GM23248 (cell line): Measurements from ENCODE around the gene COL15A1. TPM values are rescaled to one million over a fixed set of nuclear protein-coding genes. Genes with fewer than 3 reads are reported as not detected.

Source experiments
- DNase-seq: peaks from one replicate; pipeline ENCODE4 v3.0.0-alpha.2; 2015
- H2AFZ ChIP-seq: fragments of 200-600 bp; sonication (generic); 2 replicates; pipeline ENCODE4 v1.6.1; 2016; ENCODE audit warnings: antibody characterized with exemption
- H3F3A ChIP-seq: fragments of 200-600 bp; sonication (generic); 2 replicates; pipeline ENCODE4 v1.6.1; 2016; ENCODE audit warnings: mild to moderate bottlenecking, antibody characterized with exemption, mixed run types; ENCODE audit not compliant: insufficient read depth
- H3K27ac ChIP-seq: fragments of 200-600 bp; sonication (generic); 2 replicates; pipeline ENCODE4 v1.5.1; 2016; ENCODE audit warnings: mild to moderate bottlenecking
- H3K27me3 ChIP-seq: fragments of 200-600 bp; sonication (generic); replicated peaks from 2 replicates; pipeline ENCODE4 v1.6.1; 2016; ENCODE audit warnings: mild to moderate bottlenecking; ENCODE audit not compliant: insufficient read depth
- H3K36me3 ChIP-seq: fragments of 200-600 bp; sonication (generic); 2 replicates; pipeline ENCODE4 v1.6.1; 2016; ENCODE audit warnings: low read depth, mild to moderate bottlenecking
- H3K4me1 ChIP-seq: fragments of 200-600 bp; sonication (generic); 2 replicates; pipeline ENCODE4 v1.6.1; 2016; ENCODE audit warnings: mild to moderate bottlenecking; ENCODE audit not compliant: insufficient read depth
- H3K4me2 ChIP-seq: fragments of 200-600 bp; sonication (generic); one replicate; pipeline ENCODE4 v1.6.1; 2016; ENCODE audit warnings: mild to moderate bottlenecking; ENCODE audit not compliant: unreplicated experiment
- H3K4me3 ChIP-seq: fragments of 200-600 bp; sonication (generic); 2 replicates; pipeline ENCODE4 v1.5.1; 2016; ENCODE audit warnings: mild to moderate bottlenecking
- H3K79me2 ChIP-seq: fragments of 200-600 bp; sonication (generic); 2 replicates; pipeline ENCODE4 v1.6.1; 2016; ENCODE audit warnings: mild to moderate bottlenecking; ENCODE audit not compliant: insufficient read depth
- H3K9ac ChIP-seq: fragments of 200-600 bp; sonication (generic); 2 replicates; pipeline ENCODE4 v1.6.1; 2016; ENCODE audit warnings: mild to moderate bottlenecking
- H3K9me2 ChIP-seq: fragments of 200-600 bp; sonication (generic); 2 replicates; pipeline ENCODE4 v1.6.1; 2016; ENCODE audit warnings: mixed run types, mild to moderate bottlenecking, moderate library complexity; ENCODE audit not compliant: insufficient read depth
- H3K9me3 ChIP-seq: fragments of 200-600 bp; sonication (generic); one replicate; pipeline ENCODE4 v1.6.1; 2017; ENCODE audit warnings: low read depth
- H4K20me1 ChIP-seq: fragments of 200-600 bp; sonication (generic); 2 replicates; pipeline ENCODE4 v1.6.0; 2016; ENCODE audit not compliant: insufficient read depth
- EZH2 ChIP-seq: fragments of 200-600 bp; sonication (generic); IDR thresholded peaks from 2 replicates; pipeline ENCODE4 v1.6.1; 2018; ENCODE audit warnings: antibody characterized with exemption, mild to moderate bottlenecking; ENCODE audit not compliant: insufficient read depth, poor library complexity, severe bottlenecking
- EZH2phosphoT487 ChIP-seq: fragments of 200-600 bp; sonication (generic); IDR thresholded peaks from 2 replicates; pipeline ENCODE4 v1.6.1; 2018; ENCODE audit warnings: antibody characterized with exemption, moderate library complexity, mild to moderate bottlenecking, low read depth; ENCODE audit not compliant: insufficient read depth
- WGBS, 2 experiments: methylation state at CpG; one replicate each; pipeline ENCODE4 v1.1.6; 2015 to 2017; ENCODE audit warnings: low lambda C conversion rate in 2 of 2, low coverage in 1 of 2; ENCODE audit errors: missing lambda C conversion rate in 2 of 2; 5-methylcytosine and 5-hydroxymethylcytosine counted together
- in situ Hi-C: fragments of 300-500 bp; cut with MboI; formaldehyde crosslinking; loops from 2 replicates; pipeline ENCODE4 v1.15.0; 2020
- polyA plus RNA-seq: library from polyadenylated mRNA; unstranded; fragments of >200 nt; fragmentation: Nextera tagmentation; extraction: Ambion mirVana; gene quantifications from 2 replicates; pipeline ENCODE4 v1.2.1, GENCODE V29; 2016
- total RNA-seq: library from RNA; depleted of rRNA; stranded (reverse); fragments of >200 nt; shearing (Covaris generic); gene quantifications from 2 replicates; pipeline ENCODE4 v1.2.3, GENCODE V29; 2014

Gene COL15A1
- total and polyA plus RNA-seq, 2 experiments from 2014 or later, result 9.7 to 16.8 TPM

GRCh38 chr9:98931600-98932389 lies 11.9 kb upstream of the COL15A1 start:
- no peak for DNase-seq
- TF ChIP-seq EZH2 (no peak), EZH2phosphoT487 (no peak)
- Histone ChIP-seq H3F3A (no peaks in the 10 kb centered on the region), H3K9me2 (no peaks in the 10 kb centered on the region), H3K4me2 (no peak overlapping the region), H4K20me1 (no peaks in the 10 kb centered on the region), H2AFZ (no peak overlapping the region), H3K27me3 (no peaks in the 10 kb centered on the region; the same call in 1 of the 2 replicates), H3K4me3 (no peak overlapping the region), H3K36me3 (no peaks in the 10 kb centered on the region), H3K9me3 (no peaks in the 10 kb centered on the region), H3K9ac (no peak overlapping the region), H3K27ac (no peak overlapping the region), H3K4me1 (no peaks in the 10 kb centered on the region), H3K79me2 (no peaks in the 10 kb centered on the region)
- WGBS, 2 experiments, result 80 to 85% methylated on average over 8 of the region's 8 CpGs
- in situ Hi-C loops, result no loop called here

GRCh38 chr9:98933185-98933584 lies 10.5 kb upstream of the COL15A1 start:
- no peaks in the 10 kb centered on the region for H3K9me2 ChIP-seq
- H4K20me1 ChIP-seq, result no peaks in the 10 kb centered on the region
- no peaks in the 10 kb centered on the region for H3K4me1 ChIP-seq
- 92 to 94% methylated on average over 5 of the region's 5 CpGs for WGBS, 2 experiments
- H3K27me3 ChIP-seq, result no peaks in the 10 kb centered on the region; the same call in 1 of the 2 replicates
- no peak overlapping the region for H3K27ac ChIP-seq
- in situ Hi-C loops, result no loop called here
- TF ChIP-seq EZH2 (no peak), EZH2phosphoT487 (no peak)
- H3K9ac ChIP-seq, result no peak overlapping the region
- H2AFZ ChIP-seq, result no peak overlapping the region
- no peaks in the 10 kb centered on the region for H3K79me2 ChIP-seq
- no peak overlapping the region for H3K4me3 ChIP-seq
- H3K36me3 ChIP-seq, result no peaks in the 10 kb centered on the region
- H3K9me3 ChIP-seq, result no peaks in the 10 kb centered on the region
- no peaks in the 10 kb centered on the region for H3F3A ChIP-seq
- H3K4me2 ChIP-seq, result no peak overlapping the region
- no peak for DNase-seq

GRCh38 chr9:98933890-98934289 lies 9.8 kb upstream of the COL15A1 start:
- no peaks in the 10 kb centered on the region for H3K9me3 ChIP-seq
- H3K36me3 ChIP-seq, result no peaks in the 10 kb centered on the region
- no peak overlapping the region for H3K4me2 ChIP-seq
- no peaks in the 10 kb centered on the region for H3K9me2 ChIP-seq
- H3K4me1 ChIP-seq, result no peaks in the 10 kb centered on the region
- TF ChIP-seq EZH2 (no peak), EZH2phosphoT487 (no peak)
- no peaks in the 10 kb centered on the region for H3F3A ChIP-seq
- H3K9ac ChIP-seq, result no peak overlapping the region
- H3K79me2 ChIP-seq, result no peaks in the 10 kb centered on the region
- WGBS, 2 experiments, result 50 to 59% methylated on average over 2 of the region's 2 CpGs
- no peak overlapping the region for H3K4me3 ChIP-seq
- H4K20me1 ChIP-seq, result no peaks in the 10 kb centered on the region
- no peak overlapping the region for H2AFZ ChIP-seq
- no peak overlapping the region for H3K27ac ChIP-seq
- H3K27me3 ChIP-seq, result no peaks in the 10 kb centered on the region; the same call in 1 of the 2 replicates
- no peak for DNase-seq
- in situ Hi-C loops, result no loop called here

GRCh38 chr9:98935071-98935505 lies 8.6 kb upstream of the COL15A1 start:
- H3K4me2 ChIP-seq, result no peak overlapping the region
- no peaks in the 10 kb centered on the region for H3K4me1 ChIP-seq
- in situ Hi-C loops, result no loop called here
- no peak overlapping the region for H3K9ac ChIP-seq
- no peak overlapping the region for H3K4me3 ChIP-seq
- H3K9me2 ChIP-seq, result no peaks in the 10 kb centered on the region
- H3K27ac ChIP-seq, result no peak overlapping the region
- no peaks in the 10 kb centered on the region for H3F3A ChIP-seq
- WGBS, 2 experiments, result 63 to 69% methylated on average over 3 of the region's 3 CpGs
- H3K9me3 ChIP-seq, result no peaks in the 10 kb centered on the region
- no peak for TF ChIP-seq EZH2phosphoT487
- no peak for TF ChIP-seq EZH2
- H3K27me3 ChIP-seq, result peaks cover 6% of the 10 kb centered on the region
- H2AFZ ChIP-seq, result no peak overlapping the region
- no peaks in the 10 kb centered on the region for H3K79me2 ChIP-seq
- H3K36me3 ChIP-seq, result no peaks in the 10 kb centered on the region
- no peaks in the 10 kb centered on the region for H4K20me1 ChIP-seq
- no peak for DNase-seq
